HG02588 (cell line): ENCODE data around the gene KCNN3.
"Not testable (repeated sequence)": the region's sequence is repeated elsewhere in the genome, so short reads cannot be mapped to it uniquely, and the experiment has no call there.

ENCODE experiments used
- ATAC-seq: cut with Tn5 transposase; IDR thresholded peaks from one replicate; pipeline ENCODE4 v1.9.1; 2021; ENCODE audit warnings: mild to moderate bottlenecking, moderate library complexity; ENCODE audit not compliant: unreplicated experiment

The KCNN3 gene

GRCh38 chr1:154670310-154671270 is 199.5 kb downstream of the KCNN3 start:
- ATAC-seq = not testable (repeated sequence)

- ATAC-seq = peak; percentile 64
Observed at GRCh38 chr1:154669464-154670282, 200.4 kb downstream of the KCNN3 start.

DNA sequence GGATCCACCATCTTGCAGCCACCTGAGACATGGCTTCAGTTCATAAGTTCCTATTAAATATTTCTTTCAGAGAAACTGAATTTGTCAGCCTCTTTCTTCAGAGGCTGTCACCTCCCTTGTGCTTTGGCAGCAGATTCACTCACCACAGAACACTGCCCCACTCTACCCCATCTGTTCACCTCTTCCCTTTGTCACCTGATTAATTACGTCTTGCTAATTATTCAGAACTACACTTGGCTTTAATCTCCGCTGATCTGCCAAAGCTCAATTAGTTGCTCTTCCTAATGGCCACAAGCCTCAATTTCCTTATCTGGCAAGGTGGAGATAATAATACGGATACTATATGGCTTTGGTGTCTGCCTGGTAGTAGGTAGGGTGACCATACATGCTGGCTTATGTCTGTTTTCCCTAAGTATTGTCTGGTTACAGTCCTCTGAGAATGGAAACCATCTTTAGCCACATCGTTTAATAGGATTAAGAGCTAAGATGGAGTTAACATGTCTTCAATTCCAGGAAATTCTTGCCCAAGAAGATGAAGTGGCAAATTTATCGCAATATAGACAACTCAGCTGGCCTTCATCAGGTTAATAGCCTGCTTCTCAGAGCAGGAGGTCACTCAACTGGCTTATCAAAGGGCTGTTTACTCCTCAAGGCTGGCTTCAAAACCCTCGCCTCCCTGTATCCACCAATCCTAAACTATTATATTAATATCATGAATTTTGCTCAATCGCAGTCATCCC is 203.9 kb downstream of the KCNN3 start:
- no peak for ATAC-seq

DNA sequence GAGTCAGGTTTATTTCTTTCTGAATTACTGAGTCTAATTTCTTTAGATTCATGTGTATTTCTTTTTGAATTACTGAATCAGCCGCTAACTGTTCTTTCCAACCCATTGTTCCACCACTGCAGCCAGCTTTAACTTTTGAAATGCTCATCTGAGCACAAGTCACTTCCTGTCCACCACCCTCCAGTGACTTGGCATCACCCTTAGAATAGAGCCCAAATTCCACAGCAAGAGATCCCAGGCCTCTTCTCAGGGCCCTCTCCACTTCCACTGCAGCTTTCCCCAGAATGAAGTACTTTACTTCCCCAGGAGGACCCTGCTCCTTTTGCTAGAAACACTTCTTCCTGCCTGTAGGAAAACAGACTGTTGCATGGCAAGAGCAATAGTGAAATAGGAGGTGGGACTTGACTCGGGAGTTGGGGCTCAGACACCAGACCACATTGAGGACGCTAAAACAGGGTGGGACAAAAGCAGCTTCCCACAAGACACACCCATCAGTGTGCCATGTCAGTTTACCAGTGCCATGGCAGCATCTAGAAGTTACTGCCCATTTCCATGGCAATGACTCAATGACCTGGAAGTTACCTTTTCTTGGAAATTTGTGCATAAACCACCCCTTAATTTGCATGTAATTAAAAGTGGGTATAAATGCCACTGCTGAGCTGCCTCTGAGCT is 205.6 kb downstream of the KCNN3 start:
- no peak for ATAC-seq

DNA sequence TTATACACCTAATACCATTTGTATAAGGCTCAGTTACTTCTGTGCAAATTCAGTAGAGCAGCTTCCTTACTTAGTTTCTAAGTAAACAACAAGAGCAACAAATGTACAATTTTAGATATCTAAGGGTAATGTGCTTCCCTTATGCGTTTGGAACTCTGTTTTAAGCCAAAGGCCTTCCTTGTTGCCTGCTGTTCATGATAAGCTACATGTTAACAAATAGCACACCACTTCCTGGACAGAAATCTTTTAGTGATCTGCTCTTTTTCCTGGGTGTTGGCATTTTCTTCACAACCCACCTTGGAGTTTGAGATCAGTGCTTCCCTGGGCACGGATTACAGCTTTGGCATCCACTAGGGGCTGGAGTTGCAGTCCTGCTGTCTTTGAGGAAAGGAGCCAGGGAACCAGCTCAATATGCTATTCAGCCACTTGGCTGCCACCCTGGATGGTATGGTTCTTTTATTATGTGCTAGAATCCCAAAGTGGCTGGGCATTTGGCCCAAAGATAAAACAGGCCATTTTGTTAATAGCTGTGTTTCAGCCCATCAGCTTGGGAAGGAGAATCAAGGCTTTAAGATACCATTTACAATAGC is 206.5 kb downstream of the KCNN3 start:
- ATAC-seq = no peak

DNA sequence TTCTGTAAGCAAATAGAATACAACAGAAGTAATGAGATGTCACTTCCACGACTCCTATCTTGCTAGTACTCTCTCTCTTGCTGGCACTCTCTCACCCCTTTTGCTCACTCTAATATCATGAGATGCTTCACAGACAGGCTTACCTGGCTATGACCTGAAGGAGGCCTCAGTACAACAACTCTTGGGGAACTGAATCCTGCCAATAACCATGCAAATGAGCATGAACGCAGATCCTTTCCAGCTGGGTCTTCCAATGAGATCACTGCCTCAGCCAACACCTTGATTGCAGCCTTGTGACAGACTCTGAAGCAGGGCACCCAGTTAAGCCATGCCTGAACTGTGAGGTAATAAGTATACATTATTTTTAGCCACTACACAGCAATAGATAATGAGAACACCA is 209.0 kb downstream of the KCNN3 start:
- ATAC-seq = no peak

DNA sequence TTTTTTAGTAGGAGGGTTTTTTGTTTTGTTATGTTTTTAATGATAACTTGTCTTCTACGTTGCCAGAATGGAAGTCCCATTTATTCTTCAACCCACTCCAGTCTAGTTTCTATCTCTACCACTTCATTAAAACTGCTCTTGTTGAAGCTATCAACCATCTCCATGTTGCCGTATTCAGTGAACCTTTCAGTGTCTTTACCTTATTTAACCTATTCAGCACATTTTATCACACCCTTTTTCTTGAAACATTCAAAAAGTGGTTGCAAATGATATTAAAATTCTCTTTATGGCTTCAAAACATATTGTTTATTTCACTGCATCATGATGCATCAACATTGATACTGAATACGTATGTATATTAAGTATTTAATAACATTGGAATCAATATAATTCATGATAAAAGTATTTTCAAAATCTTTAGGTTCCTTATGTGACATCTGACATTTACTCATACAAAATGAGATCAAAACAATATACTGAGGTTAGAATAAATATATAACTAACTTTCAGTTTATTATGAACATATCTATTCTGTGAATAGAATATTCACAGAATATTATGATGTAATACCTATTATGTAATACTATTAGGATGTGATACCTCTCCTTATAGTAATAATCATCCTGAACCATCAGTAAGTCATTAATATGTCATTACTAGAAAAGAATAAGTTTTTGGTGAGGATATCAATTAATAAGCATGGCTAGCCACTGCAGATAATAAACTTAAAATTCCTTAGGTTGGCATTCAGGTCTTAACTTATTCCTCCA is 210.1 kb downstream of the KCNN3 start:
- no peak for ATAC-seq

GRCh38 chr1:154657556-154657955 is 212.5 kb downstream of the KCNN3 start:
- ATAC-seq = no peak

GRCh38 chr1:154652893-154653292 is 217.2 kb downstream of the KCNN3 start:
- ATAC-seq = no peak
